ENCODE measurements around the gene KRTAP5-5.

GRCh38 chr11:1625541-1625940 is 4.0 kb upstream of the KRTAP5-5 start:
- TF ChIP-seq CTCF (IDR thresholded peaks at IDR 0.05; ENCODE audit: control extremely low read depth in 1 of 3, insufficient read depth in 1 of 3, low read depth in 1 of 3, low read length in 3 of 3), result no peak
- TF ChIP-seq MAFK (IDR thresholded peaks at IDR 0.05; ENCODE audit: low read depth, low read length), result no peak
- no peak for TF ChIP-seq EZH2 (IDR thresholded peaks at IDR 0.05; ENCODE audit: low read depth, low read length, severe bottlenecking)
- TF ChIP-seq ZNF274 (IDR thresholded peaks at IDR 0.05; ENCODE audit: borderline replicate concordance, extremely low read depth, low read length), result no peak
- TF ChIP-seq PHF8 (conservative IDR thresholded peaks at IDR 0.05; ENCODE audit: low read depth, low read length), result no peak
- TF ChIP-seq RFX5 (IDR thresholded peaks at IDR 0.05; ENCODE audit: borderline replicate concordance, low read depth, low read length), result no peak
- no peak for TF ChIP-seq POLR2AphosphoS5 (IDR thresholded peaks at IDR 0.05; ENCODE audit: low read depth, low read length)
- TF ChIP-seq E2F6 (IDR thresholded peaks at IDR 0.05), result no peak
- no peak for TF ChIP-seq POU5F1 (IDR thresholded peaks at IDR 0.05; ENCODE audit: low read depth, low read length)
